Activated CD8-positive, alpha-beta memory T cell treated with anti-CD3 and anti-CD28 coated beads, Interleukin-2, amount 10 ng/mL, durations not matched to agents 7 days and 5 days (primary cell): ENCODE results near the gene AHSA1. TPM values are rescaled to one million over a fixed set of nuclear protein-coding genes. Genes with fewer than 3 reads are reported as not detected.

Experiments
- ATAC-seq: fragments of 150-1000 bp; cut with Tn5 transposase; one replicate; pipeline ENCODE4 v1.10.0; 2021; ENCODE audit warnings: moderate library complexity
- CTCF ChIA-PET: fragments of 350-600 bp; sonication (Branson Sonifier 250); formaldehyde crosslinking; loops from one replicate; lab custom pipeline; 2021; ENCODE audit warnings: antibody characterized with exemption; lab: Charles Lee
- DNase-seq: peaks from one replicate; pipeline ENCODE4 v3.0.0-alpha.2; 2020
- H3K27ac Mint-ChIP-seq: one replicate; pipeline ENCODE4 v1.8.0; 2021; ENCODE audit warnings: mild to moderate bottlenecking, mixed read lengths
- H3K27me3 Mint-ChIP-seq: one replicate; pipeline ENCODE4 v1.8.0; 2021; ENCODE audit warnings: mixed read lengths
- H3K36me3 Mint-ChIP-seq: one replicate; pipeline ENCODE4 v1.8.0; 2021; ENCODE audit warnings: mild to moderate bottlenecking, mixed read lengths
- H3K4me1 Mint-ChIP-seq: one replicate; pipeline ENCODE4 v1.8.0; 2021; ENCODE audit warnings: mixed read lengths
- H3K4me3 Mint-ChIP-seq: one replicate; pipeline ENCODE4 v1.8.0; 2021; ENCODE audit warnings: mild to moderate bottlenecking, moderate library complexity, mixed read lengths
- H3K9me3 Mint-ChIP-seq: one replicate; pipeline ENCODE4 v1.8.0; 2022; ENCODE audit warnings: low read depth, mixed read lengths
- total RNA-seq, 2 experiments: library from RNA; stranded (reverse); gene quantifications; one replicate each; pipeline ENCODE4 v1.2.3, GENCODE V29; 2021

Gene AHSA1
- total RNA-seq, 2 experiments from 2014 or later: 219 to 266 TPM

DNA sequence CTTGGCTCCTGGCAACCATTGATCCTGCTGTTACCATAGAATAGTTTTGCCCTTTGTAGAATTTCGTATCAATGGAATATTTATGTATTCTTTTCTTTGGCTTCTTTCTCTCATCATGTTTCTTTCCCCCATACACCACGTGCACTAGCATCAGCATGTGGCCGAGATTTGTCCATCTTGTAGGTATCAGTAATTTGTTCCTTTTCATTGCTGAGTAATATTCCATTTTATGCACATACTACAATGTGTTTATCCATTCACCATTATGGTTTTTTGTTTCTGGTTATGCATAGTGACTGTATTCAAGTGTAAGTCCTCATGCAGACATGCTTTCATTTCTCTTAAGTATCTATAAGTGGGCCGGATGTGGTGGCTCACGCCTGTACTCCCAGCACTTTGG is 45.2 kb downstream of the AHSA1 start:
- ATAC-seq (no peak), DNase-seq (no peak)
- Mint-ChIP-seq H3K9me3 (peaks cover 5% of the 10 kb centered on the region), H3K27ac (no peak overlapping the region), H3K27me3 (peaks cover 19% of the 10 kb centered on the region), H3K4me1 (peaks cover 3% of the 10 kb centered on the region), H3K4me3 (no peak overlapping the region), H3K36me3 (peaks cover 12% of the 10 kb centered on the region)
- CTCF ChIA-PET: no interaction called here

DNA sequence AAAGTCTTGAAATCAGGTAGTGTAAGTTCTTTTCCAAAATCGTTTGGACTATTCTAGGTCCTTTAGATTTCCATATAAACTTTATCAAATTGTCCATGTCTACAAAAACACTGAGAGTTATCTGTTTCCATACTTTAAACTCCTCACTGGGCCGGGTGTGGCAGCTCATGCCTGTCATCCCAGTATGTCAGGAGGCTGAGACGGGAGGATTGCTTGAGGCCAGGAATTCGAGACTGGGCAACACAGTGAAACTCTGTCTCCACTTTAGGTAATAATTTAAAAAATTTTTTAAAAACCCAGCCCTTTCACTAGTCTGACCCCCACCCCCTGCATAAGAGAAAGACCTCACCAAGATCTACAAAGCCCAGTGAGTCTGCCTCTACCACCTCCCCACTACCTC is 47.1 kb downstream of the AHSA1 start:
- Mint-ChIP-seq H3K4me3 (no peak overlapping the region), H3K27me3 (peaks cover 8% of the 10 kb centered on the region), H3K4me1 (no peaks in the 10 kb centered on the region), H3K9me3 (peaks cover 5% of the 10 kb centered on the region), H3K27ac (no peak overlapping the region), H3K36me3 (peaks cover 16% of the 10 kb centered on the region)
- DNase-seq: no peak
- CTCF ChIA-PET: no interaction called here
- ATAC-seq: no peak

DNA sequence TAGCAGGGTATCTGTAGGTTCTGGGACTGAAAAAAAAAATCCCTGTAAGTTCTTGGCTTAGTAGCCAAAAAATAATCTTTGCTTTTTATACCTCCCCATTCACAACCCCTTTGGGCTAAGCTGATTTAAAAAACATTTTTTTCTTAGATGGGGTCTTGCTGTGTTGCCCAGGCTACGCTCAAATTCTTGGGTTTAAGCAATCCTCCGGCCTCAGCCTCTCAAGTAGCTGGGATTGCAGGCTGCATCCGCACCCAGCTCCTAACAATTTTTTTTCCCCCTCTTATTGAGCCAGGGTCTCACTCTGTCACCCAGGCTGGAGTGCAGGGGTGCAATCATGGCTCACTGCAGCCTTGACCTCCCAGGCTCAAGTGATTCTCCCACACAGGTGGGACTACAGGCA is 49.9 kb downstream of the AHSA1 start:
- H3K36me3 Mint-ChIP-seq: peaks cover 23% of the 10 kb centered on the region
- no peaks in the 10 kb centered on the region for H3K27me3 Mint-ChIP-seq
- peaks cover 5% of the 10 kb centered on the region for H3K9me3 Mint-ChIP-seq
- CTCF ChIA-PET: no interaction called here
- no peak overlapping the region for H3K4me3 Mint-ChIP-seq
- DNase-seq (no peak), ATAC-seq (no peak)
- H3K27ac Mint-ChIP-seq: no peak overlapping the region
- H3K4me1 Mint-ChIP-seq: no peaks in the 10 kb centered on the region

DNA sequence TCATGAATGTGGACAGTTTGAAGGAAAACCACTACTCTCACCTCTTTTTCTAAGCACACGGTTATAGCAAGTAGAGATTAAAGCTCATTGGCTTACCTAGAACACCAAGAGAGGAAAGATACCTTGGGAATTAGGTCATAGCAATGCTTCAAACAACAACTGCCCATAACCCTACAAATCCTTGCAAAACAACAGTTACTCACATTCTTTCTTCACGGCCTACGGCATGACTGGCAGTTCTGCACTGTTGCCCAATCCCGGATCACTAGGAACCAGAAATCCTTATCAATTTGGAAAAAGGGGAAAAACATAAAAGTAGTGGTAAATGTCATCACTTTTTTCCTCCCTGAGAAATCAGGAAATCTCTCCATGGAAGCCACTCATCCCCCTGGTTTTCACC is 50.4 kb downstream of the AHSA1 start:
- Mint-ChIP-seq H3K4me3 (no peak overlapping the region), H3K36me3 (peaks cover 21% of the 10 kb centered on the region), H3K27me3 (no peaks in the 10 kb centered on the region), H3K27ac (no peak overlapping the region), H3K9me3 (peaks cover 1% of the 10 kb centered on the region), H3K4me1 (no peaks in the 10 kb centered on the region)
- CTCF ChIA-PET: no interaction called here
- DNase-seq (no peak), ATAC-seq (no peak)

DNA sequence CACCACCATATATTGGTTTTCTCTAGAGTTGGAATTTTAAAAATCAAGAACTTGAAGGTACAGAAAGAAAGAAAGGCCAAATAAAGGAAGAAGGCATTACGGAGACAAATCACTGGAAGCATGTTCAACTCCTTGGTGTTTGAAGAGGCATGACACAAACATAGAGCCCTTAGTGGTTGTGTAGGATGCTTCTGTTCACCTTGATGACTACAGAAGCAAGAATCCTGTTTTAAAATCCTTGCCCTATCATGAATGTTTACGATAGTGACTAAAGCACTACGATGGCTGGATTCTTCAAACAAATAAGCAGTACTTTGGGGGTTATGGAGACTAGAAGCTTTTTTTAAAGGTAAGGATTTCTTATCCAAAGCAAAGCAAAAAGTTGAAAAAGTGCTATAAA is 51.0 kb downstream of the AHSA1 start:
- Mint-ChIP-seq H3K36me3 (peaks cover 19% of the 10 kb centered on the region), H3K4me1 (no peaks in the 10 kb centered on the region), H3K9me3 (no peaks in the 10 kb centered on the region), H3K27ac (no peak overlapping the region), H3K27me3 (no peaks in the 10 kb centered on the region), H3K4me3 (no peak overlapping the region)
- CTCF ChIA-PET: no interaction called here
- DNase-seq: no peak
- no peak for ATAC-seq

DNA sequence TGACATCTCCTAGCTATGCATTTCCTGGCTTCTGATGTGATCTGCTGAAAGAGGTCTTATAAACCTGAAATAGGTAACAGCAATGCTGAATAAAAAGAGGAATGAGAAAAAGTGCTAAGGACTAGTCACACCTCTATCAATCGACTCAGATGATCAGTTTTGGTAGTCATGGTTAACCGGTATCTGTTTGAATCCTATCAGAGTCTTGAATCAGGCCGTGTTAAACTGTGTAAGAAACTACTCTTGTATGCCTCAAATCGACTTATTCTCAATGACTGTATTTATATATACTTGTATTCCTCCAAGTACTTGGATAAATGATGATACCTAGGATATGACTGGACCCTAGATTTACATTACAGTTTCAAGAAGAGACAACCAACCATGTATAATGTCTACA is 51.5 kb downstream of the AHSA1 start:
- no peaks in the 10 kb centered on the region for H3K9me3 Mint-ChIP-seq
- no peaks in the 10 kb centered on the region for H3K4me1 Mint-ChIP-seq
- no peak for DNase-seq
- no peak for ATAC-seq
- H3K4me3 Mint-ChIP-seq: no peak overlapping the region
- CTCF ChIA-PET: no interaction called here
- H3K27ac Mint-ChIP-seq: no peak overlapping the region
- H3K36me3 Mint-ChIP-seq: peaks cover 19% of the 10 kb centered on the region
- H3K27me3 Mint-ChIP-seq: no peaks in the 10 kb centered on the region

DNA sequence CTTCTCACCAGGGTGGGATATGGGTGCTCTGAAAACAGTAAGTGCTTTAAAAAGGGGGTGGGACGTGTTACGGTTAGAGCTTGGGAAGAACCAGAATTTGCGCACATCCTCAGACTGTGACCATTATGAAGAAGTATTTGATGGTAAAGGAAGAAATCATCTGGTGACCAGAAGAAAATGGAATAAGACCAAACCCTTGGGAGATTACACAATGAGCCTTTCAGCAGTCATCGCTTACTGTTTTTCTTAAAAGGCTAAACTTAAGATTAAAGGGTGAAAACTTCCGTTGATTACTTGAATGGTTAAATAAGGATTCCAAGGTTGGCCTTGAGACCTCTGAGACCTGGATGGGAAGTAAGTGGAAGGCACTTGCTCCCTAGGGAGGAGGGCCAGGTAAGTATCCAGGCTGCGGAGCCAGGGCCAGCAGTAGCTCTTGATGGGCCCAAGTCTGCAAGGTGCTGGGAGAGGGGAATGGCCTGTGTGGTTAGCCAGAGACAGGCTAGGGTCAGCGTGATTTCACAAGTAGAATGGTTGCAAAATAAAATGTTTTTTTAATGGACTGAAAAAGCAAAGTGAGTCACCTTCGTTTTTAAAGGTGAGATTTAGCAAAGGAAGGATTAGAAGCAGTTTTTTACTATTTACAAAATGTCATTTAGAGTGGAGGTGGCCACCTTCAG is 53.7 kb downstream of the AHSA1 start:
- Mint-ChIP-seq H3K4me3 (no peak overlapping the region), H3K27me3 (no peaks in the 10 kb centered on the region), H3K4me1 (no peaks in the 10 kb centered on the region), H3K9me3 (no peaks in the 10 kb centered on the region), H3K36me3 (peaks cover 18% of the 10 kb centered on the region), H3K27ac (no peak overlapping the region)
- CTCF ChIA-PET: interaction anchor here (1.1 kb wide), 1 partner anchor 52 kb away, joined by 3 read pairs; no protein-coding TSS in a partner anchor
- no peak for DNase-seq
- ATAC-seq: no peak

DNA sequence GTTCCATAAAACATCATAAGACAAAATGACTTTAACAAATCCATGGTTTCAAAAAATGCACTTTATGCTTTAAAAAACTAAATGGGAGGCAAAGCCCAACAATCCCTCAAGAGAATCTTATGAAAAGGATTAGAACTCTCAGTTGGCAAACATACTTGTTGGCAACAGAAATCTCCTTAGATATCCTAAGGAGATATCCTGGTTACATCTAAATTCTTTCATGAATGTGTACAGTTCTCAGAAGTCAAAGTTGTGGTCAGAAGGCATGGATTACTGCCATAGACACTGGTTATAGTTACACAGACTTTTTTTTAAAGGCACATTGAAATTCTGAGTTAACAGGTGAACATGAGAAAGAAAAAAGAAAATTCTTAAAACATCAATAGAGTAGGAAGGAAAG is 58.2 kb downstream of the AHSA1 start:
- Mint-ChIP-seq H3K27ac (no peak overlapping the region), H3K9me3 (no peaks in the 10 kb centered on the region), H3K4me1 (no peaks in the 10 kb centered on the region), H3K4me3 (no peak overlapping the region), H3K27me3 (no peaks in the 10 kb centered on the region), H3K36me3 (peaks cover 28% of the 10 kb centered on the region)
- DNase-seq (no peak), ATAC-seq (no peak)
- CTCF ChIA-PET: no interaction called here

Other genes starting within 250 kb of the AHSA1 start
- gene NGB, start 186.9 kb upstream of the AHSA1 start, total RNA-seq: not detected
- gene POMT2, start 137.2 kb upstream of the AHSA1 start, total RNA-seq: 10 to 100 TPM; 14.3 to 16.2 TPM
- gene GSTZ1, start 137.1 kb upstream of the AHSA1 start, total RNA-seq: 10 to 100 TPM; 16.0 to 16.3 TPM
- gene TMED8, start 81.0 kb upstream of the AHSA1 start, total RNA-seq: 10 to 100 TPM; 17.6 to 24.4 TPM
- under 1 TPM; 0.12 to 0.14 TPM for gene SAMD15, start 80.7 kb upstream of the AHSA1 start, total RNA-seq
- under 1 TPM; 0.45 to 0.53 TPM for gene NOXRED1, start 34.6 kb upstream of the AHSA1 start, total RNA-seq
- 10 to 100 TPM; 16.9 to 19.3 TPM for gene VIPAS39, start 492 bp upstream of the AHSA1 start, total RNA-seq
- gene ISM2, start 40.7 kb downstream of the AHSA1 start, total RNA-seq: not detected
- 10 to 100 TPM; 34.5 to 43.3 TPM for gene SPTLC2, start 158.5 kb downstream of the AHSA1 start, total RNA-seq
- 10 to 100 TPM; 12.3 to 19.6 TPM for gene ALKBH1, start 249.9 kb downstream of the AHSA1 start, total RNA-seq